Sigmoid colon (tissue), 4 donors: Measurements from ENCODE around the gene PDCD10.

Experiments
- EP300 ChIP-seq, 4 donors: sonication (generic); formaldehyde crosslinking; IDR thresholded peaks; one replicate each; pipeline ENCODE4 v1.6.1; 2017; ENCODE audit warnings: antibody characterized with exemption in 4 of 4
- POLR2A ChIP-seq, 2 donors: fragments of 450-650 bp; IDR thresholded peaks; one replicate each; pipeline ENCODE4 v1.6.1; 2016; ENCODE audit warnings: antibody characterized with exemption in 2 of 2, mild to moderate bottlenecking in 2 of 2, moderate library complexity in 2 of 2
- TF ChIP-seq, protein P1 (sequence below), 4 experiments: fragments of 450-650 bp in 3 of 4; fragments of 200-600 bp in 1 of 4; IDR thresholded peaks; one replicate each; pipeline ENCODE4 v1.5.1; 2016 to 2019; ENCODE audit warnings: antibody characterized with exemption in 4 of 4, mild to moderate bottlenecking in 3 of 4, moderate library complexity in 2 of 4

GRCh38 chr3:167679526-167679925 is 55.2 kb downstream of the PDCD10 start:
- TF ChIP-seq, protein P1, sequence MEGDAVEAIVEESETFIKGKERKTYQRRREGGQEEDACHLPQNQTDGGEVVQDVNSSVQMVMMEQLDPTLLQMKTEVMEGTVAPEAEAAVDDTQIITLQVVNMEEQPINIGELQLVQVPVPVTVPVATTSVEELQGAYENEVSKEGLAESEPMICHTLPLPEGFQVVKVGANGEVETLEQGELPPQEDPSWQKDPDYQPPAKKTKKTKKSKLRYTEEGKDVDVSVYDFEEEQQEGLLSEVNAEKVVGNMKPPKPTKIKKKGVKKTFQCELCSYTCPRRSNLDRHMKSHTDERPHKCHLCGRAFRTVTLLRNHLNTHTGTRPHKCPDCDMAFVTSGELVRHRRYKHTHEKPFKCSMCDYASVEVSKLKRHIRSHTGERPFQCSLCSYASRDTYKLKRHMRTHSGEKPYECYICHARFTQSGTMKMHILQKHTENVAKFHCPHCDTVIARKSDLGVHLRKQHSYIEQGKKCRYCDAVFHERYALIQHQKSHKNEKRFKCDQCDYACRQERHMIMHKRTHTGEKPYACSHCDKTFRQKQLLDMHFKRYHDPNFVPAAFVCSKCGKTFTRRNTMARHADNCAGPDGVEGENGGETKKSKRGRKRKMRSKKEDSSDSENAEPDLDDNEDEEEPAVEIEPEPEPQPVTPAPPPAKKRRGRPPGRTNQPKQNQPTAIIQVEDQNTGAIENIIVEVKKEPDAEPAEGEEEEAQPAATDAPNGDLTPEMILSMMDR (IDR thresholded peaks at IDR 0.05) = no peak
- no peak for TF ChIP-seq EP300 (IDR thresholded peaks at IDR 0.05)
- no peak for TF ChIP-seq POLR2A (IDR thresholded peaks at IDR 0.05)
